H9 (cell line): ENCODE measurements around the gene TNFRSF6B. TPM values are rescaled to one million over a fixed set of nuclear protein-coding genes. Genes with fewer than 3 reads are reported as not detected.

Experiments used
- DNase-seq: peaks from one replicate; pipeline ENCODE4 v3.0.0-alpha.2; 2017
- H2AFZ ChIP-seq: one replicate; pipeline ENCODE4 v1.6.1; 2013; ENCODE audit warnings: mild to moderate bottlenecking, low read length, control low read depth, moderate library complexity
- H2AK5ac ChIP-seq: 2 replicates; pipeline ENCODE4 v1.6.1; 2013; ENCODE audit warnings: low read length, control low read depth, mixed read lengths; ENCODE audit not compliant: insufficient read length
- H2BK120ac ChIP-seq: one replicate; pipeline ENCODE4 v1.6.1; 2013; ENCODE audit warnings: low read depth, mild to moderate bottlenecking, low read length, control low read depth, inconsistent platforms; ENCODE audit not compliant: poor library complexity, severe bottlenecking
- H2BK12ac ChIP-seq: 2 replicates; pipeline ENCODE4 v1.6.1; 2013; ENCODE audit warnings: low read length, control low read depth, mixed read lengths, low read depth; ENCODE audit not compliant: insufficient read length
- H2BK15ac ChIP-seq: 2 replicates; pipeline ENCODE4 v1.6.1; 2013; ENCODE audit warnings: low read depth, low read length, control low read depth
- H2BK20ac ChIP-seq: one replicate; pipeline ENCODE4 v1.6.1; 2013; ENCODE audit warnings: low read depth, mild to moderate bottlenecking, low read length, control low read depth, inconsistent platforms; ENCODE audit not compliant: poor library complexity, severe bottlenecking
- H2BK5ac ChIP-seq: 2 replicates; pipeline ENCODE4 v1.6.1; 2013; ENCODE audit warnings: low read length, control low read depth, mixed read lengths; ENCODE audit not compliant: insufficient read length
- H3K14ac ChIP-seq: 2 replicates; pipeline ENCODE4 v1.6.1; 2013; ENCODE audit warnings: low read length, control low read depth; ENCODE audit not compliant: insufficient read depth
- H3K18ac ChIP-seq: 2 replicates; pipeline ENCODE4 v1.6.1; 2013; ENCODE audit warnings: low read depth, mild to moderate bottlenecking, mixed read lengths, low read length, control low read depth; ENCODE audit not compliant: insufficient read length
- H3K23ac ChIP-seq: 2 replicates; pipeline ENCODE4 v1.6.1; 2013; ENCODE audit warnings: low read length, control low read depth, mixed read lengths, low read depth; ENCODE audit not compliant: insufficient read length
- H3K23me2 ChIP-seq: 2 replicates; pipeline ENCODE4 v1.6.1; 2013; ENCODE audit warnings: low read depth, mild to moderate bottlenecking, mixed read lengths, low read length, control low read depth; ENCODE audit not compliant: insufficient read length, poor library complexity, severe bottlenecking
- H3K27ac ChIP-seq: 2 replicates; pipeline ENCODE4 v1.5.1; 2013; ENCODE audit warnings: low read length, control low read depth, mixed read lengths, low read depth; ENCODE audit not compliant: insufficient read length
- H3K27me3 ChIP-seq: 2 replicates; pipeline ENCODE4 v1.6.1; 2013; ENCODE audit warnings: low read length, control low read depth, inconsistent platforms; ENCODE audit not compliant: insufficient read depth
- H3K4ac ChIP-seq: 2 replicates; pipeline ENCODE4 v1.6.1; 2013; ENCODE audit warnings: low read depth, mild to moderate bottlenecking, control low read depth, inconsistent platforms, low read length, moderate library complexity
- H3K4me1 ChIP-seq: 2 replicates; pipeline ENCODE4 v1.6.1; 2013; ENCODE audit warnings: low read length, control low read depth, inconsistent platforms; ENCODE audit not compliant: insufficient read depth
- H3K4me2 ChIP-seq: 2 replicates; pipeline ENCODE4 v1.6.1; 2013; ENCODE audit warnings: low read length, control low read depth, mixed read lengths; ENCODE audit not compliant: insufficient read length, insufficient read depth
- H3K56ac ChIP-seq: 2 replicates; pipeline ENCODE4 v1.6.1; 2013; ENCODE audit warnings: low read depth, mild to moderate bottlenecking, mixed read lengths, low read length, control low read depth; ENCODE audit not compliant: insufficient read length
- H3K79me1 ChIP-seq: 2 replicates; pipeline ENCODE4 v1.6.1; 2013; ENCODE audit warnings: low read depth, mild to moderate bottlenecking, moderate library complexity, low read length, control low read depth, inconsistent platforms; ENCODE audit not compliant: insufficient read depth, poor library complexity, severe bottlenecking
- H3K79me2 ChIP-seq: 2 replicates; pipeline ENCODE4 v1.6.1; 2013; ENCODE audit warnings: low read length, control low read depth, inconsistent platforms; ENCODE audit not compliant: insufficient read depth
- H3K9ac ChIP-seq: 2 replicates; pipeline ENCODE4 v1.6.1; 2013; ENCODE audit warnings: low read length, control low read depth, mixed read lengths; ENCODE audit not compliant: insufficient read length; ENCODE audit errors: extremely low read depth
- H3K9me3 ChIP-seq: one replicate; pipeline ENCODE4 v1.6.1; 2013; ENCODE audit warnings: low read depth, low read length, inconsistent platforms; ENCODE audit not compliant: control insufficient read depth
- H3T11ph ChIP-seq: one replicate; pipeline ENCODE4 v1.6.1; 2013; ENCODE audit warnings: mild to moderate bottlenecking, low read length, control low read depth, inconsistent platforms
- H4K20me1 ChIP-seq: one replicate; pipeline ENCODE4 v1.6.1; 2013; ENCODE audit not compliant: control insufficient read depth, insufficient read length, insufficient read depth
- H4K5ac ChIP-seq: 2 replicates; pipeline ENCODE4 v1.6.1; 2013; ENCODE audit warnings: low read depth, mild to moderate bottlenecking, mixed read lengths, low read length, control low read depth; ENCODE audit not compliant: insufficient read length
- H4K8ac ChIP-seq: replicated peaks from 2 replicates; pipeline ENCODE4 v1.6.1; 2013; ENCODE audit warnings: low read length, control low read depth, mixed read lengths, low read depth; ENCODE audit not compliant: insufficient read length
- H4K91ac ChIP-seq: 2 replicates; pipeline ENCODE4 v1.6.1; 2013; ENCODE audit warnings: low read depth, mild to moderate bottlenecking, moderate library complexity, mixed read lengths, low read length, control low read depth; ENCODE audit not compliant: insufficient read length
- H3K27ac Mint-ChIP-seq, 3 experiments: 2 replicates in 2 of 3; 3 replicates in 1 of 3; pipeline ENCODE4 v1.8.0; 2020 to 2021; ENCODE audit warnings: mixed read lengths in 3 of 3, mild to moderate bottlenecking in 1 of 3, moderate library complexity in 1 of 3
- H3K27me3 Mint-ChIP-seq: 2 replicates; pipeline ENCODE4 v1.8.0; 2021; ENCODE audit warnings: low read depth, mild to moderate bottlenecking, moderate library complexity, mixed read lengths
- H3K36me3 Mint-ChIP-seq, 3 experiments: 2 replicates in 2 of 3; 3 replicates in 1 of 3; pipeline ENCODE4 v1.8.0; 2020 to 2021; ENCODE audit warnings: low read depth in 3 of 3, mixed read lengths in 3 of 3; ENCODE audit not compliant: insufficient read depth in 1 of 3
- H3K4me1 Mint-ChIP-seq, 2 experiments: 2 replicates each; pipeline ENCODE4 v1.8.0; 2020; ENCODE audit warnings: mixed read lengths in 2 of 2
- H3K4me3 Mint-ChIP-seq, 2 experiments: 2 replicates in 1 of 2; 3 replicates in 1 of 2; pipeline ENCODE4 v1.8.0; 2020 to 2021; ENCODE audit warnings: mild to moderate bottlenecking in 2 of 2, mixed read lengths in 2 of 2, moderate library complexity in 1 of 2
- H3K9me3 Mint-ChIP-seq, 2 experiments: 2 replicates in 1 of 2; 3 replicates in 1 of 2; pipeline ENCODE4 v1.8.0; 2020; ENCODE audit warnings: mild to moderate bottlenecking in 2 of 2, mixed read lengths in 2 of 2, moderate library complexity in 1 of 2
- CTCF ChIP-seq: fragments of 200-600 bp; sonication (generic); conservative IDR thresholded peaks from 3 replicates; pipeline ENCODE4 v1.8.0; 2021; ENCODE audit warnings: antibody characterized with exemption, mild to moderate bottlenecking
- WGBS: extraction: QIAGEN DNeasy Blood & Tissue Kit; methylation state at CpG from one replicate; pipeline ENCODE4 v1.1.7; 2013; ENCODE audit warnings: missing lambda C conversion rate, low lambda C conversion rate, mixed read lengths; ENCODE audit not compliant: insufficient read length; ENCODE audit errors: extremely low coverage; 5-methylcytosine and 5-hydroxymethylcytosine counted together
- total RNA-seq: library from RNA; stranded (reverse); gene quantifications from 2 replicates; pipeline ENCODE4 v1.2.1, GENCODE V29; 2021

TNFRSF6B gene
- total RNA-seq, 1 experiment from 2014 or later = not detected

- Mint-ChIP-seq H3K4me1 (no peaks in the 10 kb centered on the region), H3K27ac (no peak overlapping the region), H3K27me3 (no peaks in the 10 kb centered on the region), H3K9me3 (no peaks in the 10 kb centered on the region; a peak in 1 of 5 replicates), H3K36me3 (peaks cover 6 to 9% (median 9%) of the 10 kb centered on the region in 3 experiments; a peak in 5 of 7 replicates), H3K4me3 (no peak overlapping the region)
- Histone ChIP-seq H3K4ac (no peak overlapping the region), H3K56ac (no peak overlapping the region), H4K8ac (no peak overlapping the region), H2BK12ac (no peak overlapping the region), H3K9ac (no peak overlapping the region), H4K20me1 (no peaks in the 10 kb centered on the region), H3K27ac (no peak overlapping the region), H3K18ac (no peak overlapping the region), H2AFZ (no peak overlapping the region), H4K5ac (no peak overlapping the region), H3T11ph (no peak overlapping the region), H3K23ac (no peak overlapping the region), H4K91ac (no peak overlapping the region), H2BK5ac (no peak overlapping the region), H3K79me1 (no peaks in the 10 kb centered on the region), H3K4me1 (no peaks in the 10 kb centered on the region), H3K4me2 (no peak overlapping the region), H2AK5ac (no peak overlapping the region), H3K9me3 (no peaks in the 10 kb centered on the region), H2BK15ac (no peak overlapping the region), H2BK20ac (no peak overlapping the region), H3K27me3 (no peaks in the 10 kb centered on the region), H3K79me2 (no peaks in the 10 kb centered on the region), H3K23me2 (no peaks in the 10 kb centered on the region), H2BK120ac (no peak overlapping the region), H3K14ac (no peak overlapping the region)
- DNase-seq = no peak
- no peak for TF ChIP-seq CTCF
- no CpG with 5 or more reads among the region's 22 CpGs for whole genome bisulfite sequencing
These were observed 13.9 kb upstream of the TNFRSF6B start for GRCh38 chr20:63682384-63683139.
